Fibroblast of peridontal ligament (primary cell): ENCODE results near the gene DDIT4L.
A peak's percentile ranks its signal among the peaks of the same experiment; 100 is the strongest.
"Not testable (repeated sequence)": the region's sequence is repeated elsewhere in the genome, so short reads cannot be mapped to it uniquely, and the experiment has no call there.

ENCODE experiments used
- DNase-seq: peaks from one replicate; pipeline ENCODE4 v3.0.0-alpha.2; 2010; ENCODE audit errors: extremely low read depth

Gene DDIT4L

DNA sequence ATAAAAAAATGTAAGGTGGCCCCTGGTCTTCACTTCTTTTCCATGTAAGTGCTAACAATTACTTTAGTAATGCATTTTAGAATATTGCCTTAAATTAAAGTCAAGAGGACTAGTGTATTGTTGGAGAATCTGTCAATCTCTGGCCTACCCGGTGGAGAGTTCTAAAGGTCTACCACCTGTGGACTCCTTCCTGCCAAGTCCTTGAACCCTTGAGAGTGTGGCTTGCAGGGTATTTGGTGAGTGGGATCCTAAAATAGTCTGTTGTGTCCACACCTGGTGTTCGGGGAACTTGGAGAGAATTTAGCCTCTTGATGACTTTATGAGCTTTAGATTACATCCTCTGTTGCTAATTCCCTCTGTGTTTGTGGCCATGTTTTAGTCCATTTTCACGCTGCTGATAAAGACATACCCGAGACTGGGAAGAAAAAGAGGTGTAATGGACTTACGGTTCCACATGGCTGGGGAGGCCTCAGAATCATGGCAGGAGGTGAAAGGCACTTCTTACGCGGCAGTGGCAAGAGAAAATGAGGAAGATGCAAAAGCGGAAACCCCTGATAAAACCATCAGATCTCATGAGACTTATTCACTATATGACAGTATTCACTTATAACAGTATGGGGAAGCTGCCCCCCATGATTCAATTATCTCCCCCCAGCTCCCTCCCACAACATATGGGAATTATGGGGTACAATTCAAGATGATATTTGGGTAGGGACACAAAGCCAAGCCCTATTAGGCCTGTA, 23.8 kb downstream of the DDIT4L start:
- no peak for DNase-seq

DNA sequence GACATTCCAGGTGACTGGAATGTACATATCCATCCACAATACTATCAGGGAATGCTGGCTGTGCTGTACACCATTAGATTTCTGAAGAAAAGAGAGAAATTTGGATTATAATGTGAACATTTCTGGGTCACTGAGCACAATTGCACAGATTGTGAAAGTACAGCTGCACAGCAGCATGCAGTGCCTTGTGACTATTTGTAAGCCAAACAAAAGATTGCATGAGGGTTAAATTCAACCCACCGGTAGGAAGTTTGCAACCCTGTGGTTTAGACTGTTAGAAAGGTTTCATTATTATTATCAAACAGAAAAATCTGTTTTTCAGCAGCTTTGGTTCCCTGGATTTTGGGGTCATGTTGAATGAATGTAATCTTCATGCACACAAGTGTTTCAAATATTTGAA, 24.5 kb downstream of the DDIT4L start:
- peak; percentile 50 for DNase-seq

- no peak for DNase-seq
Measured at GRCh38 chr4:100164808-100165760, 25.2 kb downstream of the DDIT4L start.

- no peak for DNase-seq
Measured at GRCh38 chr4:100162027-100162685, 28.1 kb downstream of the DDIT4L start.

- DNase-seq = no peak
Measured at GRCh38 chr4:100149190-100149589, 41.1 kb downstream of the DDIT4L start.

- no peak for DNase-seq
Measured at GRCh38 chr4:100147684-100148083, 42.6 kb downstream of the DDIT4L start.

DNA sequence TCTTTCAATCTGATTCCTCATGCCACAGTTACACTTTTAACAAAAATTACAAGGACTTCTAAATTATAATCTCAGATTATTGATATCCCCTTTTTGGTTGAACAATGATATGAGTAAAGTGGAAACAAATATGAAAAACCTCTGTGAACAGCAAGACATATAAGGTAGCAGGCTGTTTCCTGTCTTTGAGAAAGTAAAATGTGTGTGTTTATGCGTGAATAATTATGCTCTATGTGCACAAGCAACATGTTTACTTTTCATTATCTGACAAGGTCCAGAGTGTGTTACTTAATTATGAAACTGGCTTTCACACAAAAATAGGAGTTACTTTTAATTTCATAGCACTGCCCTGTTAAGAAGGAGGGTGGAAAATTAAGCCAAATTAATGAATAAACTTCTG, 43.1 kb downstream of the DDIT4L start:
- no peak for DNase-seq

DNA sequence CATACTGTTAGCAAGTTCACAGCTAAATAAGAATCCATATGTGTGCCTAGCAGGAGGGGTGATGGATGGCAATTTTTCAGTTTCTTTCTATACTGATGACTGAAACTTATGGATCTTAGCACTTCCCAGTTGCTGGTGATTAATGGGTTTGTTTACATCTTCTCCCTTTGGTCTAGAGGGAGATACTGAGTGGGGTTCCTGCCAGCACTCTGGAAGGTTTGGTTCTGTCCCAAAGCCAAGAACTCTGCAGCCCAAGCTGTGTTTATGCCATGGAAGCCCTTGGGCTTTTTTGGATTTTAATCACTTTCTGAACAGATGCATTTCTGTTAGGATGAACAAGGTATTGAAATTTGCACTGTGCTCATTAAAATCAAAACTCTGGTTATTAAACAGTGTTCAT, 43.5 kb downstream of the DDIT4L start:
- DNase-seq = peak; percentile 55

- DNase-seq = not testable (repeated sequence)
Measured at GRCh38 chr4:100137320-100137719, 52.9 kb downstream of the DDIT4L start.
